Liver (tissue), 3 donors: ENCODE results near the gene COBL.
A peak's percentile ranks its signal among the peaks of the same experiment; 100 is the strongest.

Source experiments
- CTCF ChIP-seq: fragments of 150-350 bp; IDR thresholded peaks from 2 replicates; pipeline ENCODE4 v1.5.1; 2017; ENCODE audit warnings: improper control_type of control experiment, low read depth, low read length; ENCODE audit not compliant: missing input control
- FOXA1 ChIP-seq: IDR thresholded peaks from 2 replicates; pipeline ENCODE4 v1.6.1; 2016; ENCODE audit warnings: antibody characterized with exemption
- GABPA ChIP-seq, 2 donors: IDR thresholded peaks in 1 of 2; conservative IDR thresholded peaks in 1 of 2; 2 replicates each; pipeline ENCODE4 v1.6.1; 2016; ENCODE audit warnings: antibody characterized with exemption in 2 of 2, mild to moderate bottlenecking in 1 of 2, moderate library complexity in 1 of 2
- HNF4A ChIP-seq, 2 donors: conservative IDR thresholded peaks; 2 replicates each; pipeline ENCODE4 v1.6.1; 2016; ENCODE audit warnings: antibody characterized with exemption in 2 of 2, mild to moderate bottlenecking in 2 of 2
- JUND ChIP-seq, 2 donors: IDR thresholded peaks; 2 replicates each; pipeline ENCODE4 v1.6.1; 2016; ENCODE audit warnings: antibody characterized with exemption in 2 of 2
- MAX ChIP-seq: IDR thresholded peaks from 2 replicates; pipeline ENCODE4 v1.6.1; 2016; ENCODE audit warnings: antibody characterized with exemption
- NR2F2 ChIP-seq: IDR thresholded peaks from 2 replicates; pipeline ENCODE4 v1.6.1; 2016; ENCODE audit warnings: antibody characterized with exemption
- RAD21 ChIP-seq, 2 donors: IDR thresholded peaks; 2 replicates each; pipeline ENCODE4 v1.6.1; 2016; ENCODE audit warnings: antibody characterized with exemption in 2 of 2, mild to moderate bottlenecking in 2 of 2
- RXRA ChIP-seq, 2 donors: IDR thresholded peaks; 2 replicates each; pipeline ENCODE4 v1.6.1; 2017 to 2018; ENCODE audit warnings: antibody characterized with exemption in 2 of 2, mild to moderate bottlenecking in 1 of 2
- TAF1 ChIP-seq: conservative IDR thresholded peaks from 2 replicates; pipeline ENCODE4 v1.6.1; 2016; ENCODE audit warnings: antibody characterized with exemption, mild to moderate bottlenecking
- YY1 ChIP-seq: IDR thresholded peaks from 2 replicates; pipeline ENCODE4 v1.6.1; 2016; ENCODE audit warnings: antibody characterized with exemption, mild to moderate bottlenecking
- TF ChIP-seq, protein P1 (sequence below): IDR thresholded peaks from 2 replicates; pipeline ENCODE4 v1.6.1; 2016; ENCODE audit warnings: antibody characterized with exemption, mild to moderate bottlenecking
- TF ChIP-seq, protein P2 (sequence below): IDR thresholded peaks from 2 replicates; pipeline ENCODE4 v1.6.1; 2016; ENCODE audit warnings: antibody characterized with exemption
- TF ChIP-seq, protein P3 (sequence below): IDR thresholded peaks from 2 replicates; pipeline ENCODE4 v1.6.1; 2016; ENCODE audit warnings: antibody characterized with exemption
- donor health status: healthy.
- donor health status: healthy.

DNA sequence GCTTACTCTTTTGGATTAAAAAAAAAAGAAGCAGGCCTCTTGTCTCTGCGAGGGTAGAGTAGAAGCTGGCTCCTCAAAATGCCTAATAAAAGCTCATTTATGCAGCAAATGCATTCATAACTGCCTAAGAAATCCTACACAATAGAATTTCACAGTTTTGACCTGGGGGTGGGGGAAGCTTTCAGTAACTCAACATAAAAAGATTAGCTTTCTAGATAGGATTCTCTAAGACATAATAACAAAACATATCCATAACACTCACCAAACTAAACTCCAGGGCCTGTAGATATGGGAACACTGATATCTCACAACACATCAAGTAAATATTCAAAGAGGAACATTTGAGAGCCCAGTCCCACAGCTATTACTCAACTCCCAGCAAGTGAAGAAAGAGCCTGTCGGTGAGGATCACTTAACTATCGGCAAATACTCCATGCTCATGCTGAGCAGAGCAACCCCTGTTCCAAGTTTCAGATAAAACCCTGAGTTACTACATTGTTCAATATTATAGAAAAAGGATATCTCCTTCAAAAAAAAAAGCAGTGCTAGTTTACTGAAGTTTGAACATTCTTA, 88.1 kb downstream of the COBL start:
- TF ChIP-seq CTCF (no peak), RXRA (IDR thresholded peaks at IDR 0.05) (peak in 1 of 2 donors; percentile 29), NR2F2 (no peak), MAX (no peak), GABPA (IDR thresholded peaks at IDR 0.05 in 1 of 2, conservative IDR thresholded peaks at IDR 0.05 in 1 of 2) (no peak), JUND (IDR thresholded peaks at IDR 0.05) (no peak), RAD21 (IDR thresholded peaks at IDR 0.05) (peak in 1 of 2 donors; percentile 50), FOXA1 (no peak), HNF4A (conservative IDR thresholded peaks at IDR 0.05) (peak; percentile 45 to 46), TAF1 (no peak), YY1 (no peak)
- TF ChIP-seq, protein P1, sequence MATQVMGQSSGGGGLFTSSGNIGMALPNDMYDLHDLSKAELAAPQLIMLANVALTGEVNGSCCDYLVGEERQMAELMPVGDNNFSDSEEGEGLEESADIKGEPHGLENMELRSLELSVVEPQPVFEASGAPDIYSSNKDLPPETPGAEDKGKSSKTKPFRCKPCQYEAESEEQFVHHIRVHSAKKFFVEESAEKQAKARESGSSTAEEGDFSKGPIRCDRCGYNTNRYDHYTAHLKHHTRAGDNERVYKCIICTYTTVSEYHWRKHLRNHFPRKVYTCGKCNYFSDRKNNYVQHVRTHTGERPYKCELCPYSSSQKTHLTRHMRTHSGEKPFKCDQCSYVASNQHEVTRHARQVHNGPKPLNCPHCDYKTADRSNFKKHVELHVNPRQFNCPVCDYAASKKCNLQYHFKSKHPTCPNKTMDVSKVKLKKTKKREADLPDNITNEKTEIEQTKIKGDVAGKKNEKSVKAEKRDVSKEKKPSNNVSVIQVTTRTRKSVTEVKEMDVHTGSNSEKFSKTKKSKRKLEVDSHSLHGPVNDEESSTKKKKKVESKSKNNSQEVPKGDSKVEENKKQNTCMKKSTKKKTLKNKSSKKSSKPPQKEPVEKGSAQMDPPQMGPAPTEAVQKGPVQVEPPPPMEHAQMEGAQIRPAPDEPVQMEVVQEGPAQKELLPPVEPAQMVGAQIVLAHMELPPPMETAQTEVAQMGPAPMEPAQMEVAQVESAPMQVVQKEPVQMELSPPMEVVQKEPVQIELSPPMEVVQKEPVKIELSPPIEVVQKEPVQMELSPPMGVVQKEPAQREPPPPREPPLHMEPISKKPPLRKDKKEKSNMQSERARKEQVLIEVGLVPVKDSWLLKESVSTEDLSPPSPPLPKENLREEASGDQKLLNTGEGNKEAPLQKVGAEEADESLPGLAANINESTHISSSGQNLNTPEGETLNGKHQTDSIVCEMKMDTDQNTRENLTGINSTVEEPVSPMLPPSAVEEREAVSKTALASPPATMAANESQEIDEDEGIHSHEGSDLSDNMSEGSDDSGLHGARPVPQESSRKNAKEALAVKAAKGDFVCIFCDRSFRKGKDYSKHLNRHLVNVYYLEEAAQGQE: no peak
- TF ChIP-seq, protein P2, sequence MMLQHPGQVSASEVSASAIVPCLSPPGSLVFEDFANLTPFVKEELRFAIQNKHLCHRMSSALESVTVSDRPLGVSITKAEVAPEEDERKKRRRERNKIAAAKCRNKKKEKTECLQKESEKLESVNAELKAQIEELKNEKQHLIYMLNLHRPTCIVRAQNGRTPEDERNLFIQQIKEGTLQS: no peak
- TF ChIP-seq, protein P3, sequence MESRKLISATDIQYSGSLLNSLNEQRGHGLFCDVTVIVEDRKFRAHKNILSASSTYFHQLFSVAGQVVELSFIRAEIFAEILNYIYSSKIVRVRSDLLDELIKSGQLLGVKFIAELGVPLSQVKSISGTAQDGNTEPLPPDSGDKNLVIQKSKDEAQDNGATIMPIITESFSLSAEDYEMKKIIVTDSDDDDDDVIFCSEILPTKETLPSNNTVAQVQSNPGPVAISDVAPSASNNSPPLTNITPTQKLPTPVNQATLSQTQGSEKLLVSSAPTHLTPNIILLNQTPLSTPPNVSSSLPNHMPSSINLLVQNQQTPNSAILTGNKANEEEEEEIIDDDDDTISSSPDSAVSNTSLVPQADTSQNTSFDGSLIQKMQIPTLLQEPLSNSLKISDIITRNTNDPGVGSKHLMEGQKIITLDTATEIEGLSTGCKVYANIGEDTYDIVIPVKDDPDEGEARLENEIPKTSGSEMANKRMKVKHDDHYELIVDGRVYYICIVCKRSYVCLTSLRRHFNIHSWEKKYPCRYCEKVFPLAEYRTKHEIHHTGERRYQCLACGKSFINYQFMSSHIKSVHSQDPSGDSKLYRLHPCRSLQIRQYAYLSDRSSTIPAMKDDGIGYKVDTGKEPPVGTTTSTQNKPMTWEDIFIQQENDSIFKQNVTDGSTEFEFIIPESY: no peak
